ENCODE results near the gene DSTN.

GRCh38 chr20:17598013-17598550, 28.2 kb downstream of the DSTN start:
- TF ChIP-seq CTCF (IDR thresholded peaks at IDR 0.05), result no peak
- no peak for TF ChIP-seq POLR2A (IDR thresholded peaks at IDR 0.05)

Data from gastroesophageal sphincter (tissue), 3 donors.